Right cardiac atrium (tissue), 5 donors: ENCODE data around the gene JARID2. TPM values are rescaled to one million over a fixed set of nuclear protein-coding genes. Genes with fewer than 3 reads are reported as not detected.
A peak's percentile ranks its signal among the peaks of the same experiment; 100 is the strongest.

ENCODE experiments used
- ATAC-seq, 2 donors: fragments of 200-7000 bp; cut with Tn5 transposase; one replicate each; pipeline versions ENCODE4 v1.8.0 to v1.9.1; 2020; ENCODE audit warnings: moderate library complexity in 2 of 2, mild to moderate bottlenecking in 1 of 2
- DNase-seq, 3 donors: peaks; one replicate each; pipeline ENCODE4 v3.0.0-alpha.2; 2020
- H3K27ac ChIP-seq: one replicate; pipeline ENCODE4 v1.5.1; 2013; ENCODE audit warnings: mild to moderate bottlenecking, low read length, control low read depth, moderate library complexity
- H3K27me3 ChIP-seq: one replicate; pipeline ENCODE4 v1.6.1; 2013; ENCODE audit not compliant: control insufficient read depth, insufficient read depth
- H3K4me1 ChIP-seq: one replicate; pipeline ENCODE4 v1.6.1; 2013; ENCODE audit warnings: low read length; ENCODE audit not compliant: control insufficient read depth, insufficient read depth
- H3K4me3 ChIP-seq: one replicate; pipeline ENCODE4 v1.5.1; 2013; ENCODE audit warnings: low read length, control low read depth
- H3K9me3 ChIP-seq: one replicate; pipeline ENCODE4 v1.6.1; 2013; ENCODE audit warnings: low read length; ENCODE audit not compliant: control insufficient read depth
- WGBS: extraction: QIAGEN DNeasy Blood & Tissue Kit; methylation state at CpG from one replicate; pipeline ENCODE4 v1.1.7; 2013; 5-methylcytosine and 5-hydroxymethylcytosine counted together
- intact Hi-C, 4 donors: fragments of 100-400 bp; cut with DNase I; formaldehyde crosslinking; loops; one replicate each; pipeline versions ENCODE4 v1.11.0 to v1.14.0; 2022 to 2023
- polyA plus RNA-seq: library from polyadenylated mRNA; stranded (reverse); fragments of 200-250 nt; gene quantifications from one replicate; pipeline ENCODE4 v1.2.3, GENCODE V29; 2013
- total RNA-seq, 4 donors: library from RNA; stranded (reverse); fragmentation: NEBNext Ultra II Directional; extraction: Animal tissue kit (Norgen Biotek cat#: 25700); gene quantifications; one replicate each; pipeline ENCODE4 v1.2.1, GENCODE V29; 2021
- donor health status: healthy with polysubstance abuse.
- donor health status: DM: no; HTN: yes; CAD: no.
- donor health status: DM: no; HTN: no; CAD: no.
- donor health status: DM: no; HTN: yes; CAD: no; lungs with severe emphysema.
- donor health status: DM: yes; HTN: yes; CAD: no.

JARID2 gene
- total and polyA plus RNA-seq, 5 donors = 4.1 to 10.1 (median 9.1) TPM

DNA sequence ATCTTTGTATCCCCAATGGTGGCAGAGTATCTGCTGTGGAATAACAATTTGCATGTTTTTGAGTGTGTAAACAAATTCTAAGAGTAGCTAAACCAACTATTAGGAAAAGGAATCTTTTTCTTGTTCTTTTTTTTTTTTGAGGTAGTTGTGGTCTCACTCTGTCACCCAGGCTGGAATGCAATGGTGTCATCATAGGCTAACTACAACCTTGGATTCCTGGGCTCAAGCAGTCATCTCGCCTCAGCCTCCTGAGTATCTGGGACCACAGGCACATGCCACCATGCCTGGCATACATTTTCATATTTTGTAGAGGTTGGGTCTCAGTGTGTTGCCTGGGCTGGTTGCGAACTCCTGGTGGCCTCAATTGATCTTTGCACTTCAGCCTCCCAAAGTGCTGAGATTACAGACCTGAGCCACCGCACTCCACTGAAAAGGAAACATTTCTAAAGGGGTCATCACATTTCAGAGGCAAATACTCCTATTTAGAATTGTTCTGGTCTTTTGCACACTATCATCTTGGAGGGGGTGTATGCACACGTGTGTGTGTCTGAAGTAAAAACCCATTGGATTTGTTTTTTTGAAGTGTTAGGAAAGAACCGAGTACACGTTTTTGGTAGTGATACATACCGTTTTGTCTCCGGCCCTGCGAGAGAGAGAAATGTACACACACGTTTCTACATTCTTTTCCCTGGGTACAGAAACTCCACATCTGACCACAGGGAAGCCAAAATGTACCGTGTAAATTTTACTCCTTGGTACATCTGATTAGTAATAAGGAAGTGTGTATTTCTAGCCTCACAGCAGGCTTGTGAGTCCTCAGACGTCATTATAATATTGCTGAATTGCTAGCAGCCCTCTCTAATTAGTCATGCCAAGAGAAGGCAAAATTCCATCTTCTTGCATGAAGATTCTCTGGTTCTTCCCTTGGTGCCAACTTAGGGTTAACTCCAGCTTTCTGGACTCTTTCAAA, 183.6 kb downstream of the JARID2 start:
- Histone ChIP-seq H3K4me3 (no peak overlapping the region), H3K4me1 (peaks cover 25% of the 10 kb centered on the region), H3K9me3 (no peaks in the 10 kb centered on the region), H3K27me3 (no peaks in the 10 kb centered on the region), H3K27ac (no peak overlapping the region)
- DNase-seq = no peak
- peak in 1 of 2 donors; percentile 40 for ATAC-seq
- intact Hi-C loops = loop anchor here in 1 of 4 donors (10.0 kb wide), 1 partner anchor 175 kb away; no protein-coding TSS in a partner anchor
- WGBS = 73% methylated on average over 12 of the region's 12 CpGs

DNA sequence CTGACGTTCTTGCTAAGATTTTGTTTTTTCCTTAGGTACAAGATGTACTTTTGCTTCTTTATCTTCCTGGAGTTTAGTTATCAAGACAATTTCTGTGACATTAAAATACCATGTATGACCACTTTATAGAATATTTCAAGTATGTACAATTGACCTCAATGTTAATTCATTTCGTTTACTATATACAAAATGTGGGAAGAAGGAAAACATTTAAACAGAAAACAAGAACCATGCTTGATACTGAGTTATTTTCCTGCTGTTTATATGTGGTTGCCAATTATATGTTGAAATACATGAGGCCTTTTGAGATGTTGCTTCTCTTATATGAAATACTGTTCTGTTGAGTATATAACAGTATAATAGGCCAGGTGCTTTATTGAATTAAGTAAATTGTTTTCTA, 184.3 kb downstream of the JARID2 start:
- intact Hi-C loops = loop anchor here in 1 of 4 donors (10.0 kb wide), 1 partner anchor 175 kb away; no protein-coding TSS in a partner anchor
- H3K4me1 ChIP-seq = peaks cover 25% of the 10 kb centered on the region
- no peak for DNase-seq
- ATAC-seq = no peak
- H3K27ac ChIP-seq = no peak overlapping the region
- no peaks in the 10 kb centered on the region for H3K9me3 ChIP-seq
- H3K4me3 ChIP-seq = no peak overlapping the region
- H3K27me3 ChIP-seq = no peaks in the 10 kb centered on the region
- 60% methylated on average over 2 of the region's 2 CpGs for WGBS

- Histone ChIP-seq H3K4me3 (no peak overlapping the region), H3K27ac (peak overlapping the region; percentile 48), H3K27me3 (no peaks in the 10 kb centered on the region), H3K9me3 (no peaks in the 10 kb centered on the region), H3K4me1 (peaks cover 25% of the 10 kb centered on the region)
- peak; percentile 46 to 58 for ATAC-seq
- 57% methylated on average over 6 of the region's 6 CpGs for WGBS
- intact Hi-C loops = loop anchor here in 1 of 4 donors (10.0 kb wide), 1 partner anchor 176 kb away; no protein-coding TSS in a partner anchor
- no peak for DNase-seq
These were observed 185.1 kb downstream of the JARID2 start for GRCh38 chr6:15430931-15431405.

- DNase-seq = peak in 1 of 3 donors; percentile 55
- peaks cover 25% of the 10 kb centered on the region for H3K4me1 ChIP-seq
- H3K9me3 ChIP-seq = no peaks in the 10 kb centered on the region
- H3K27me3 ChIP-seq = no peaks in the 10 kb centered on the region
- peak overlapping the region; percentile 70 for H3K27ac ChIP-seq
- H3K4me3 ChIP-seq = no peak overlapping the region
- intact Hi-C loops = loop anchor here in 1 of 4 donors (10.0 kb wide), 1 partner anchor 177 kb away; no protein-coding TSS in a partner anchor
- WGBS = 74% methylated on average over 9 of the region's 9 CpGs
- peak in 1 of 2 donors; percentile 41 for ATAC-seq
These were observed 186.1 kb downstream of the JARID2 start for GRCh38 chr6:15431762-15432483.

GRCh38 chr6:15433511-15433861, 187.6 kb downstream of the JARID2 start:
- ATAC-seq = no peak
- 48% methylated on average over 2 of the region's 2 CpGs for WGBS
- peaks cover 23% of the 10 kb centered on the region for H3K4me1 ChIP-seq

DNA sequence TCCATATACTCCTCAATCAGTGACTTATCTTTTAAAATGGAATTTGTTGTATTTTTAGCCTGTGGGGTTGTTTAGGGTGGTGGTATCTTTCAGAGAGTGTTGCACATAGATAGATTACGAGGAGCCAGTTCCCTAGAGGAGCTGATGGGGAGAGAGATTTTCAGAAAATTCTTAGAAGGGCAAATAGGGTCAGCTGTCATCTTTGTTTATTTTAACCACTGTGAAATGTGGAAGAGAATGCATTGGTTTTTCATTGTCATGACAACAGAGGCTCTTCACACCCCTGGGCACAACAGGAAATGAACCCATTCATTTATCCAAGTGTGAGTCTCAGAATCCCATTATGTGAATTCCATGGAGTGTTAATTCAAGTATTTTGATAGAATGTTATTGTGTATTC, 188.4 kb downstream of the JARID2 start:
- 64% methylated on average over 1 of the region's 1 CpG for WGBS
- no peak for DNase-seq
- Histone ChIP-seq H3K4me3 (no peak overlapping the region), H3K9me3 (no peaks in the 10 kb centered on the region), H3K4me1 (peaks cover 21% of the 10 kb centered on the region), H3K27ac (no peak overlapping the region), H3K27me3 (no peaks in the 10 kb centered on the region)
- intact Hi-C loops = loop anchor here in 1 of 4 donors (10.0 kb wide), 1 partner anchor 179 kb away; no protein-coding TSS in a partner anchor
- ATAC-seq = no peak

More at GRCh38 chr6:15433511-15433861, 187.6 kb downstream of the JARID2 start:
- intact Hi-C loops = loop anchor here in 1 of 4 donors (10.0 kb wide), 1 partner anchor 179 kb away; no protein-coding TSS in a partner anchor
- H3K4me3 ChIP-seq = no peak overlapping the region
- no peak for DNase-seq
- H3K27me3 ChIP-seq = no peaks in the 10 kb centered on the region
- no peak overlapping the region for H3K27ac ChIP-seq
- no peaks in the 10 kb centered on the region for H3K9me3 ChIP-seq

GRCh38 chr6:15434823-15435380, 189.0 kb downstream of the JARID2 start:
- ATAC-seq (no peak), DNase-seq (no peak)
- Histone ChIP-seq H3K9me3 (no peaks in the 10 kb centered on the region), H3K4me3 (no peak overlapping the region), H3K27me3 (no peaks in the 10 kb centered on the region), H3K27ac (no peak overlapping the region), H3K4me1 (peaks cover 22% of the 10 kb centered on the region)
- 99% methylated on average over 2 of the region's 2 CpGs for WGBS
- intact Hi-C loops = loop anchor here in 1 of 4 donors (10.0 kb wide), 1 partner anchor 180 kb away; no protein-coding TSS in a partner anchor

DNA sequence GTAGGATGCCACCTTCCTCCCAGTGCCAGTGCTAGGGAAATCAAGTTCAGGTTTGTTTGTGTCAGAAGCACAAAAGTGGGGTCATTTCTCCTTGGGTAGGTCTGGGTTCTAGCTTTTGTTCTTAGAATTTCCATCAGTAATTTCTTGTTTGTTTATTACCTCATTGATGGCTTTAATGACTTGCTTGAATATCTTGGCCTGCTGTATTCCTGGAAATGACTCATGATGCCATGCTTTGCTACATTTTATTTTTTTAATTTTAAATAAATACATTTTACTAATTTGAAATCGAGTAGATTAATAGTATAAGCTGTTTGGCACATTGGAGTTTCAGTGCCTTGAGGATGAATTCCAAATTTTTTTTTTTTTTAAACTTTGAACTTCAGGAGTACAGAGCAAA, 189.6 kb downstream of the JARID2 start:
- DNase-seq = no peak
- Histone ChIP-seq H3K9me3 (no peaks in the 10 kb centered on the region), H3K4me1 (peaks cover 23% of the 10 kb centered on the region), H3K4me3 (no peak overlapping the region), H3K27ac (no peak overlapping the region), H3K27me3 (no peaks in the 10 kb centered on the region)
- no peak for ATAC-seq
- 73% methylated on average over 1 of the region's 1 CpG for WGBS
- intact Hi-C loops = loop anchor here in 1 of 4 donors (10.0 kb wide), 1 partner anchor 181 kb away; no protein-coding TSS in a partner anchor

- H3K9me3 ChIP-seq = no peaks in the 10 kb centered on the region
- H3K4me3 ChIP-seq = no peak overlapping the region
- no peak for ATAC-seq
- no peaks in the 10 kb centered on the region for H3K27me3 ChIP-seq
- DNase-seq = no peak
- H3K4me1 ChIP-seq = peaks cover 19% of the 10 kb centered on the region
- intact Hi-C loops = loop anchor here in 1 of 4 donors (10.0 kb wide), 1 partner anchor 182 kb away; no protein-coding TSS in a partner anchor
- WGBS = 93% methylated on average over 3 of the region's 3 CpGs
- H3K27ac ChIP-seq = no peak overlapping the region
These were observed 190.6 kb downstream of the JARID2 start for GRCh38 chr6:15436451-15436850.

DNA sequence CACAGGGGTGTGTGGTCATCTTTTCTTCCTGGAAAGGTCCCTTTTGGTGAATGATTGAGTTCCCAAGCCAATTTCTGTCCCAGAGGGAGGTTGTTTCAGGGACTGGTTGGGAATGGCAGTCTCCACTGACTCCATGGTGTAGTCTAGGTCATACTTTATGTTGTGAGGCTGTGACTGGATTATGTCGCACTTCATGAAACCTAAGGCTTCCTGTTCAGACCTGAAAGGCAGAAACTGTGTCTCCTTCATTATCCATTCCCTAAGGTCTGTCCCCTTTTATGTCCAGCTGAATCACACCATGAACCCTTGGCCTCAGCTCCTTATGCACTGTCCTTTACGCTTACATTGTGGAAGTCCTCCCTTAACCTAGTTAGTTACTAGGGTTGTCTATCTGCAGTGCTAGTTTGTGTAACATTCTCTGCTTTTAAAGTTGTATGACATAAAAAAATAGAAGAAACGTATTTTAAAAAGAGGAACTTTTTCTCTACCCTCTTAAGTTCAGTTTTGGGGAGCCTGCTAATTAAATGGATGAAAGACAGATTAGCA, 191.3 kb downstream of the JARID2 start:
- DNase-seq (no peak), ATAC-seq (no peak)
- Histone ChIP-seq H3K27me3 (no peaks in the 10 kb centered on the region), H3K9me3 (no peaks in the 10 kb centered on the region), H3K4me1 (peaks cover 14% of the 10 kb centered on the region), H3K27ac (no peak overlapping the region), H3K4me3 (no peak overlapping the region)
- WGBS = 87% methylated on average over 3 of the region's 3 CpGs
- intact Hi-C loops = loop anchor here in 1 of 4 donors (10.0 kb wide), 1 partner anchor 182 kb away; no protein-coding TSS in a partner anchor
